ENCODE data around the gene CASP8.
"Not testable (repeated sequence)": the region's sequence is repeated elsewhere in the genome, so short reads cannot be mapped to it uniquely, and the experiment has no call there.

The CASP8 gene

GRCh38 chr2:201279079-201279478 is 18.7 kb downstream of the CASP8 start:
- TF ChIP-seq CTCF (IDR thresholded peaks at IDR 0.05; ENCODE audit: low read length, missing control alignments): no peak
- no peak for DNase-seq (ENCODE audit: low read depth)
- no peak overlapping the region for H3K4me3 ChIP-seq (replicated peaks; ENCODE audit: low read depth, low read length)

GRCh38 chr2:201280191-201281040 is 20.1 kb downstream of the CASP8 start:
- DNase-seq (ENCODE audit: low read depth): peak; percentile 47
- TF ChIP-seq CTCF (IDR thresholded peaks at IDR 0.05; ENCODE audit: low read length, missing control alignments): no peak
- H3K4me3 ChIP-seq (replicated peaks; ENCODE audit: low read depth, low read length): no peak overlapping the region

GRCh38 chr2:201285499-201285898 is 25.2 kb downstream of the CASP8 start:
- H3K4me3 ChIP-seq (replicated peaks; ENCODE audit: low read depth, low read length): no peak overlapping the region
- TF ChIP-seq CTCF (IDR thresholded peaks at IDR 0.05; ENCODE audit: low read length, missing control alignments): no peak
- DNase-seq (ENCODE audit: low read depth): no peak

- H3K4me3 ChIP-seq (replicated peaks; ENCODE audit: low read depth, low read length); DNase-seq (ENCODE audit: low read depth): not testable (repeated sequence)
These were observed 30.3 kb downstream of the CASP8 start for GRCh38 chr2:201290457-201291148.

- no peak for TF ChIP-seq CTCF (IDR thresholded peaks at IDR 0.05; ENCODE audit: low read length, missing control alignments)
- H3K4me3 ChIP-seq (replicated peaks; ENCODE audit: low read depth, low read length): no peak overlapping the region
- no peak for DNase-seq (ENCODE audit: low read depth)
These were observed 38.2 kb downstream of the CASP8 start for GRCh38 chr2:201298462-201299052.

GRCh38 chr2:201299929-201300328 is 39.6 kb downstream of the CASP8 start:
- not testable (repeated sequence) for H3K4me3 ChIP-seq (replicated peaks; ENCODE audit: low read depth, low read length); DNase-seq (ENCODE audit: low read depth)

- DNase-seq (ENCODE audit: low read depth): no peak
- no peak overlapping the region for H3K4me3 ChIP-seq (replicated peaks; ENCODE audit: low read depth, low read length)
- TF ChIP-seq CTCF (IDR thresholded peaks at IDR 0.05; ENCODE audit: low read length, missing control alignments): no peak
These were observed 47.5 kb downstream of the CASP8 start for GRCh38 chr2:201307876-201308275.
